Measurements from ENCODE around the gene TIGIT. TPM values are rescaled to one million over a fixed set of nuclear protein-coding genes. Genes with fewer than 3 reads are reported as not detected.
"Not testable (repeated sequence)": the region's sequence is repeated elsewhere in the genome, so short reads cannot be mapped to it uniquely, and the experiment has no call there.

TIGIT gene
- total RNA-seq, 4 donors from 2014 or later: 0.33 TPM; not detected in 3

GRCh38 chr3:114270019-114270418 lies 23.8 kb upstream of the TIGIT start:
- Histone ChIP-seq H3K27ac (replicated peaks in 1 of 4) (no peak overlapping the region), H3K4me3 (no peak overlapping the region), H3K4me1 (no peaks in the 10 kb centered on the region), H3K27me3 (no peaks in the 10 kb centered on the region), H3K9me3 (peaks cover 0 to 10% (median 4%) of the 10 kb centered on the region in 4 donors), H3K36me3 (no peaks in the 10 kb centered on the region)
- intact Hi-C loops (cut with DNase I): no loop called here
- no peak for TF ChIP-seq POLR2AphosphoS5 (IDR thresholded peaks at IDR 0.05)
- no peak for TF ChIP-seq POLR2A (IDR thresholded peaks at IDR 0.05; ENCODE audit: low read depth)
- TF ChIP-seq CTCF (IDR thresholded peaks at IDR 0.05): no peak
- DNase-seq (ENCODE audit: extremely low spot score): no peak
- WGBS: 96% methylated on average over 2 of the region's 2 CpGs

DNA sequence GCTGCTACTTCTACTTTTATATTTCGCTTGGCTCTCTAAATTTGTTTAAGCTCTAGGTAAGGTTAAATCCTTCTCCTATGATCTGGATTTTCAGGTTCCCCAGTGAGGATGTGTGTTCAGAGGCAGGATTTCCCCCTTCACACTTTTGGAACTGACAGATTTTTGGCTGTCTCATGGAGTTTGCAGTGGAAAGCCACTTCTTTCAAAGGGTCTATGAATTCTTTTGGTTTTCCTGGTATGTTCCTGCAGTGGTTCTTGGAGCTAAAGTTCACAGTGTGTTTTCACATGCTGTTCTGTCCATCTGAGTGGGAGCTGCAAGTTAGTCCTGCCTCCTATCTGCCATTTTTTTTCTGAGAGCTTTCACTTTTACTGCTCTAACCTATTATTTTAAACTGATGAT lies 21.6 kb upstream of the TIGIT start:
- intact Hi-C loops (cut with DNase I): no loop called here
- 69% methylated on average over 1 of the region's 1 CpG for WGBS

GRCh38 chr3:114274929-114275328 lies 18.9 kb upstream of the TIGIT start:
- TF ChIP-seq POLR2A (IDR thresholded peaks at IDR 0.05; ENCODE audit: low read depth) (no peak), CTCF (IDR thresholded peaks at IDR 0.05) (no peak)
- H3K4me3 ChIP-seq: no peak overlapping the region
- peaks cover 0 to 4% (median 0%) of the 10 kb centered on the region in 4 donors for H3K9me3 ChIP-seq
- no peak for DNase-seq (ENCODE audit: extremely low spot score)
- H3K36me3 ChIP-seq: no peaks in the 10 kb centered on the region
- 89% methylated on average over 1 of the region's 1 CpG for WGBS
- intact Hi-C loops (cut with DNase I): no loop called here
- no peak overlapping the region for H3K27ac ChIP-seq (replicated peaks in 1 of 4)
- no peaks in the 10 kb centered on the region for H3K4me1 ChIP-seq
- H3K27me3 ChIP-seq: no peaks in the 10 kb centered on the region

More for the DNA sequence above, 21.6 kb upstream of the TIGIT start:
- no peak for DNase-seq (ENCODE audit: extremely low spot score)
- H3K4me3 ChIP-seq: no peak overlapping the region
- H3K27ac ChIP-seq (replicated peaks in 1 of 4): no peak overlapping the region
- TF ChIP-seq POLR2AphosphoS5 (IDR thresholded peaks at IDR 0.05): no peak
- no peak for TF ChIP-seq EP300 (IDR thresholded peaks at IDR 0.05)
- no peak for TF ChIP-seq POLR2A (IDR thresholded peaks at IDR 0.05; ENCODE audit: low read depth)
- no peak for TF ChIP-seq CTCF (IDR thresholded peaks at IDR 0.05)
- H3K36me3 ChIP-seq: no peaks in the 10 kb centered on the region
- no peaks in the 10 kb centered on the region for H3K4me1 ChIP-seq
- no peaks in the 10 kb centered on the region for H3K27me3 ChIP-seq
- peaks cover 0 to 10% (median 4%) of the 10 kb centered on the region in 4 donors for H3K9me3 ChIP-seq

- H3K27me3 ChIP-seq; DNase-seq (ENCODE audit: extremely low spot score); H3K27ac ChIP-seq (replicated peaks in 1 of 4); intact Hi-C loops (cut with DNase I); H3K4me1 ChIP-seq; H3K36me3 ChIP-seq; H3K9me3 ChIP-seq; H3K4me3 ChIP-seq: not testable (repeated sequence)
- 100% methylated on average over 4 of the region's 26 CpGs for WGBS
These were observed 17.0 kb upstream of the TIGIT start for GRCh38 chr3:114276856-114277255.

GRCh38 chr3:114284644-114285043 lies 9.2 kb upstream of the TIGIT start:
- no peak overlapping the region for H3K27ac ChIP-seq (replicated peaks in 1 of 4)
- TF ChIP-seq POLR2A (IDR thresholded peaks at IDR 0.05; ENCODE audit: low read depth) (no peak), POLR2AphosphoS5 (IDR thresholded peaks at IDR 0.05) (no peak), CTCF (IDR thresholded peaks at IDR 0.05) (no peak), EP300 (IDR thresholded peaks at IDR 0.05) (no peak)
- no peaks in the 10 kb centered on the region for H3K36me3 ChIP-seq
- 95% methylated on average over 1 of the region's 1 CpG for WGBS
- DNase-seq (ENCODE audit: extremely low spot score): no peak
- no peaks in the 10 kb centered on the region for H3K27me3 ChIP-seq
- no peaks in the 10 kb centered on the region for H3K4me1 ChIP-seq
- no peak overlapping the region for H3K4me3 ChIP-seq
- H3K9me3 ChIP-seq: no peaks in the 10 kb centered on the region
- intact Hi-C loops (cut with DNase I): no loop called here

All from esophagus muscularis mucosa (tissue), 4 donors.